ENCODE data around the gene MISFA.
"Not testable (repeated sequence)": the region's sequence is repeated elsewhere in the genome, so short reads cannot be mapped to it uniquely, and the experiment has no call there.

The MISFA gene

GRCh38 chr11:18617688-18618341, 18.2 kb downstream of the MISFA start:
- DNase-seq (ENCODE audit: low read depth) = no peak

GRCh38 chr11:18618342-18619025, 18.9 kb downstream of the MISFA start:
- no peak for DNase-seq (ENCODE audit: low read depth)

GRCh38 chr11:18623707-18624106, 24.1 kb downstream of the MISFA start:
- no peak for DNase-seq (ENCODE audit: low read depth)

GRCh38 chr11:18624161-18624560, 24.6 kb downstream of the MISFA start:
- no peak for DNase-seq (ENCODE audit: low read depth)

GRCh38 chr11:18632841-18633240, 33.3 kb downstream of the MISFA start:
- DNase-seq (ENCODE audit: low read depth) = no peak

- peak; percentile 12 for DNase-seq (ENCODE audit: low read depth)
These were observed 33.9 kb downstream of the MISFA start for GRCh38 chr11:18633256-18634139.

GRCh38 chr11:18634140-18635032, 34.8 kb downstream of the MISFA start, which contains the start of gene SPTY2D1:
SPTY2D1 (minus strand) TSS chr11:18634342; CDS start chr11:18634257, 85 bp downstream.
- DNase-seq (ENCODE audit: low read depth) = peak; percentile 95

GRCh38 chr11:18641677-18642076, 42.1 kb downstream of the MISFA start:
- no peak for DNase-seq (ENCODE audit: low read depth)

- not testable (repeated sequence) for DNase-seq (ENCODE audit: low read depth)
These were observed 43.4 kb downstream of the MISFA start for GRCh38 chr11:18643034-18643433.

- DNase-seq (ENCODE audit: low read depth) = no peak
These were observed 50.8 kb downstream of the MISFA start for GRCh38 chr11:18650353-18650752.

GRCh38 chr11:18650859-18651557, 51.4 kb downstream of the MISFA start:
- no peak for DNase-seq (ENCODE audit: low read depth)

Data from activated T-cell treated with anti-CD3 and anti-CD28 coated beads for 48 hours (primary cell).